GF-D8 (cell line): ENCODE measurements around the gene PHF14.
A peak's percentile ranks its signal among the peaks of the same experiment; 100 is the strongest.

Source experiments
- DNase-seq: peaks from one replicate; lab custom pipeline; 2025; lab: John Stamatoyannopoulos, UW

Gene PHF14

GRCh38 chr7:11208883-11209465 lies 235.3 kb downstream of the PHF14 start:
- DNase-seq, result no peak

- DNase-seq, result no peak
Observed at GRCh38 chr7:11210374-11210773, 236.7 kb downstream of the PHF14 start.

- DNase-seq, result peak; percentile 12
Observed at GRCh38 chr7:11212080-11212711, 238.5 kb downstream of the PHF14 start.

- DNase-seq, result no peak
Observed at GRCh38 chr7:11212816-11213215, 239.1 kb downstream of the PHF14 start.

GRCh38 chr7:11213266-11213665 lies 239.6 kb downstream of the PHF14 start:
- DNase-seq, result no peak

- DNase-seq, result no peak
Observed at GRCh38 chr7:11216276-11216675, 242.6 kb downstream of the PHF14 start.

GRCh38 chr7:11217848-11218565 lies 244.3 kb downstream of the PHF14 start:
- no peak for DNase-seq
